ENCODE results near the gene POLD3.

Gene POLD3

DNA sequence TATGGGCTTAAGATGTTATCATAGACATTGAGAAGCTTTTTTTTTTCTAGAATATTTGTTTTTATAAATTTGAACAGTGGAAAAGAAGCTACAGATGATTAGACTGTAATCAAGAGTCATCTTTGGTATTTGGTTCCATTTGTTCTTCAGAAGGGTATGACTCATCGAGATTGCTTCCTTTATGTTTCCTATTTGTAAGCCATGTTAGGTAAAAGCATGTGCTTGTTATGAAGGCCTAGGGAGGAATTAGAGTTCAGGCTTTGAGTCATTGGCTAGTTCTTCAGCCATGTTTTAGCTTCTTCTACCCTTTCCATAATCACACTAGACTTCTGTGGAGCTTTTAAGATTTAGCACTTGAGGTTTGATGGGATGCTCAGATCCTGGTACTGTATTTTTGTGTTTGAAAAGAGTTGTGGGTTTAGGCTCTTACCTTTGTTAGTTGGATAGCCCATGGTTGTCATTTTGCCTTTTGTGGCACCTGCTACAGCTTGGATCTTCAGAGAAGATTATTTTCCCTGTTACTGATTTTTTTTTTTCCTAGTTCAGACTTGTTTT, 44.3 kb downstream of the POLD3 start:
- no peak overlapping the region for H3K4me3 ChIP-seq (ENCODE audit: low read depth, low read length)
- TF ChIP-seq, protein P1, sequence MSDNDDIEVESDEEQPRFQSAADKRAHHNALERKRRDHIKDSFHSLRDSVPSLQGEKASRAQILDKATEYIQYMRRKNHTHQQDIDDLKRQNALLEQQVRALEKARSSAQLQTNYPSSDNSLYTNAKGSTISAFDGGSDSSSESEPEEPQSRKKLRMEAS (IDR thresholded peaks at IDR 0.05; ENCODE audit: low read depth, low read length), result peak; percentile 78
- TF ChIP-seq MYC (IDR thresholded peaks at IDR 0.05; ENCODE audit: low read depth, low read length), result peak; percentile 65; the same call in 1 of the 2 replicates
- TF ChIP-seq, protein P2, sequence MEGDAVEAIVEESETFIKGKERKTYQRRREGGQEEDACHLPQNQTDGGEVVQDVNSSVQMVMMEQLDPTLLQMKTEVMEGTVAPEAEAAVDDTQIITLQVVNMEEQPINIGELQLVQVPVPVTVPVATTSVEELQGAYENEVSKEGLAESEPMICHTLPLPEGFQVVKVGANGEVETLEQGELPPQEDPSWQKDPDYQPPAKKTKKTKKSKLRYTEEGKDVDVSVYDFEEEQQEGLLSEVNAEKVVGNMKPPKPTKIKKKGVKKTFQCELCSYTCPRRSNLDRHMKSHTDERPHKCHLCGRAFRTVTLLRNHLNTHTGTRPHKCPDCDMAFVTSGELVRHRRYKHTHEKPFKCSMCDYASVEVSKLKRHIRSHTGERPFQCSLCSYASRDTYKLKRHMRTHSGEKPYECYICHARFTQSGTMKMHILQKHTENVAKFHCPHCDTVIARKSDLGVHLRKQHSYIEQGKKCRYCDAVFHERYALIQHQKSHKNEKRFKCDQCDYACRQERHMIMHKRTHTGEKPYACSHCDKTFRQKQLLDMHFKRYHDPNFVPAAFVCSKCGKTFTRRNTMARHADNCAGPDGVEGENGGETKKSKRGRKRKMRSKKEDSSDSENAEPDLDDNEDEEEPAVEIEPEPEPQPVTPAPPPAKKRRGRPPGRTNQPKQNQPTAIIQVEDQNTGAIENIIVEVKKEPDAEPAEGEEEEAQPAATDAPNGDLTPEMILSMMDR (IDR thresholded peaks at IDR 0.05; ENCODE audit: low read depth, low read length), result no peak
- peak; percentile 65 for DNase-seq (ENCODE audit: low read depth)

DNA sequence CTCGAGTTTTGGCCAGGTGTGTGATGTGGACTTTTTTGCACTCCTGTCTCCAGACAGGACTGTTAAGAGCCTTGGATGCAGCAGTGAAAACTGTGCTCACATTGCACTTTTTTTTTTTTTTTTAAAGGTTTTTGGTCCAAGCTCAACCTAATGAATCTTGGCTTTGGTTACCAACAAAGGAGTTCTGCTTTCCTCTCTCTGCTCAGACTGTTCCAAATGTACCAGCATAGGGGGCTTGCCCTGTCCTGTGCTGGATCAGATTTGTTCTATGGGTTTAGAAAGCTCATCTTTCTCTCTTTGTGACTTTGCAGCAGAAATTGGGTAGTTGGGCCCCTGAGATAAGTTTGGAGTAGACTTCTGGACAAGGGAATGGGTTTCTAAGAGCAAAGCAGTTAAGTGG, 45.3 kb downstream of the POLD3 start:
- TF ChIP-seq POLR2A (IDR thresholded peaks at IDR 0.05; ENCODE audit: extremely low read depth, insufficient read length), result no peak
- TF ChIP-seq, protein P2 (IDR thresholded peaks at IDR 0.05; ENCODE audit: low read depth, low read length), result no peak
- TF ChIP-seq MYC (IDR thresholded peaks at IDR 0.05; ENCODE audit: low read depth, low read length), result no peak
- TF ChIP-seq, protein P1 (IDR thresholded peaks at IDR 0.05; ENCODE audit: low read depth, low read length), result no peak
- no peak for DNase-seq (ENCODE audit: low read depth)
- no peak overlapping the region for H3K4me3 ChIP-seq (ENCODE audit: low read depth, low read length)

DNA sequence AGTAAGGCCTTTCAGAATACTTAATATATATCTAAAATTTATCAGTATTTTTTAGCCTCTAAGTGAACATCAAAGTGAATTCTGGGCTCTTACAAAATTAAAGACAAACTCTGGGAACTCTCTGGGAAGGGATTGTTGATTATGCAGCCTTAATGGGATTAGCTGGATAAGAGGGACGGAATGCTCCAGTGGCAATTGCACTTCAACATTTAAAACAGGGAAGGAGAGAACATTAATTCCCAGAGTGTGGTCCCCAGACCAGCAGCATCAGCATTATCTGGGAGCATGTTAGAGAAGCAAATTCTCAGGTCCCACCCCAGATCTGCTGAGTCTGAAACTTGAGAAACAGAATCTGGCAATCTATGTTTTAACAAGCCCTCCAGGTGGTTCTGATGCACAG, 46.5 kb downstream of the POLD3 start:
- no peak for DNase-seq (ENCODE audit: low read depth)
- no peak for TF ChIP-seq POLR2A (IDR thresholded peaks at IDR 0.05; ENCODE audit: extremely low read depth, insufficient read length)

DNA sequence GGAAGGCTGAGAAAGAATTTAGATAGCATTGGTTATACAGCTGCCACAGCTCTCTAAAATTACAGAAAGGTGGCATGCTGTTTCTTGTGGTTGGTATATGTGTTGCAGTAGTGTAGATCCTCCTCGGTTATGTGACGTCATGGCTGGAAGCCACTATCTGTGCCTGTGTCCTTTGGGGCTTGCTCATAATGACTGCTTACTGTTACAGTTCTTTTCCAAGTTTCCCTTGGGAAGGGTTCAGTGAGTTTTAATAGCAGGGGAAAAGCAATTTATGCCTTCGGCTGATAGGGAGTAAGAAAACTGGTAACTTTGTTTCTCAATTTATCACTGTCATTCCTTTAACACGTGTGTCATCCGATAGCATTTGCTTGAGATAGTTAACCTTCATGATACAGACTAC, 47.2 kb downstream of the POLD3 start:
- no peak for DNase-seq (ENCODE audit: low read depth)
- TF ChIP-seq POLR2A (IDR thresholded peaks at IDR 0.05; ENCODE audit: extremely low read depth, insufficient read length), result no peak
- no peak for TF ChIP-seq MYC (IDR thresholded peaks at IDR 0.05; ENCODE audit: low read depth, low read length)
- TF ChIP-seq, protein P1 (IDR thresholded peaks at IDR 0.05; ENCODE audit: low read depth, low read length), result no peak

More for the DNA sequence above, 46.5 kb downstream of the POLD3 start:
- H3K4me3 ChIP-seq (ENCODE audit: low read depth, low read length), result no peak overlapping the region

DNA sequence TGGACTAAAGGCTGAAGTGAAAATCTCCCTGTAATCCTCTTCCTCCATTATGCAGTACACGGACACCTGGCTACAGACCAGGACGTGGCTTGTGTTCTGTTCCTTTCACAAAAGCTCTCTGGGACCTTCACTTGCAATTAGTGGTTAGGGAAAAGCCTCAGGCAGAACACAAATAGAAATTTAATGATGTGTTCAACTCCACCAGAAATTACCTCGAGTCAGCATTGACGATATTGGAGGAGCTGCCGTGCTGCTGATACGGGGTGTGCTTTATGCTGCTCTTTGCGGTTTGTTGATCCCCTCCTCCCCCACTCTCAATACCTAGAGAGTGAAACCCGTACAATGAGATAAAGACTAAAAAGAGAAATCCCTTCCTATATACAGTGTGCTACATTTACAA, 48.9 kb downstream of the POLD3 start:
- TF ChIP-seq MYC (IDR thresholded peaks at IDR 0.05; ENCODE audit: low read depth, low read length), result no peak
- no peak for TF ChIP-seq POLR2A (IDR thresholded peaks at IDR 0.05; ENCODE audit: extremely low read depth, insufficient read length)
- TF ChIP-seq, protein P2 (IDR thresholded peaks at IDR 0.05; ENCODE audit: low read depth, low read length), result no peak
- TF ChIP-seq, protein P1 (IDR thresholded peaks at IDR 0.05; ENCODE audit: low read depth, low read length), result no peak
- H3K4me3 ChIP-seq (ENCODE audit: low read depth, low read length), result no peak overlapping the region
- no peak for DNase-seq (ENCODE audit: low read depth)

More for the DNA sequence above, 47.2 kb downstream of the POLD3 start:
- no peak overlapping the region for H3K4me3 ChIP-seq (ENCODE audit: low read depth, low read length)

DNA sequence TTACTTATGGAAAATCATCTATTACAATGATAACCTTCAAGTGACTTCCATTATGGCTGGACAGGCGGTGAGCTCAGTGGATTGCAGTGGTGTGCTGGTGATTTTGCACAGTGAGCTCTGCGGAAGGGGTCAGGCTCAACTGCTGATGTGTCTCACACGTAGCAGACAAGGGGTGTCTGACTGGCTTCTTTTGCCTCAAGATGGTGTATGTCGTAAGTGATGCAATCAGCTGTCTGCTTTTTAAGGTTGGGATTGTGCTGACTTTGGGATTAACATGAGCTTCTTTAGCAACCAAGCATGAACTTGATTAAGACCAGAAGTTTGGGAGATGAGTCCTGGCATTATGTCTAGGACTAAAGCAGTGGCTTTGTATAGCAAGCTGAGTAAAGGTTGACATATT, 49.5 kb downstream of the POLD3 start:
- TF ChIP-seq, protein P1 (IDR thresholded peaks at IDR 0.05; ENCODE audit: low read depth, low read length), result no peak
- TF ChIP-seq POLR2A (IDR thresholded peaks at IDR 0.05; ENCODE audit: extremely low read depth, insufficient read length) (no peak), MYC (IDR thresholded peaks at IDR 0.05; ENCODE audit: low read depth, low read length) (no peak)
- TF ChIP-seq, protein P2 (IDR thresholded peaks at IDR 0.05; ENCODE audit: low read depth, low read length), result no peak
- no peak overlapping the region for H3K4me3 ChIP-seq (ENCODE audit: low read depth, low read length)
- no peak for DNase-seq (ENCODE audit: low read depth)

DNA sequence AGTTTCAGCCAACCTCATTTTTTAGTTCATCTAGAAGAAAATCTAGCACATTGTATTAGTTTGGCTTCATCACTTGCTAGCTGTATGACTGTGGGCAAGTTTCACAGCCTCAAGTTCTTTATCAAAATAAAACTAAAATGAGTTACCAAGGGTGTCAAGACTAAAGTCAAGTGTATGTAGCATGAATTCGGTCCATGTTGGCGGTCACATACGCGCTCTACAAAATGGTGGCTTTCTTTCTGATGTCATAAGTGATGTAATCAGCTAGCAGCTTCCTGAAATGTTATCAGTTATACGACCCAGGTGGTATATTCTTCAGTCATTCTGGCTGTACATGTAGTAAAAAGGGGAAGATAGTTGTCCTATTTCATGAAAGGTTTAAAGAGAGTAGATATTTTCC, 50.5 kb downstream of the POLD3 start:
- peak; percentile 20 for DNase-seq (ENCODE audit: low read depth)
- TF ChIP-seq MYC (IDR thresholded peaks at IDR 0.05; ENCODE audit: low read depth, low read length), result no peak
- TF ChIP-seq POLR2A (IDR thresholded peaks at IDR 0.05; ENCODE audit: extremely low read depth, insufficient read length), result no peak
- TF ChIP-seq, protein P1 (IDR thresholded peaks at IDR 0.05; ENCODE audit: low read depth, low read length), result no peak
- TF ChIP-seq, protein P2 (IDR thresholded peaks at IDR 0.05; ENCODE audit: low read depth, low read length), result no peak
- H3K4me3 ChIP-seq (ENCODE audit: low read depth, low read length), result no peak overlapping the region

Measured in NB4 (cell line).